HG03342 (cell line): ENCODE results near the gene CDCA7L.

ENCODE experiments used
- ATAC-seq: cut with Tn5 transposase; IDR thresholded peaks from one replicate; pipeline ENCODE4 v1.9.1; 2021; ENCODE audit warnings: mild to moderate bottlenecking, moderate library complexity; ENCODE audit not compliant: unreplicated experiment

Gene CDCA7L

GRCh38 chr7:21945454-21946221, at the start of gene CDCA7L:
CDCA7L (minus strand) TSS chr7:21945899; CDS start chr7:21945804, 95 bp downstream.
- peak; percentile 82 for ATAC-seq

GRCh38 chr7:21986096-21986495, 40.4 kb upstream of the CDCA7L start:
- ATAC-seq: no peak

- ATAC-seq: no peak
These were observed 38.3 kb upstream of the CDCA7L start for GRCh38 chr7:21984042-21984441.

- no peak for ATAC-seq
These were observed 37.4 kb upstream of the CDCA7L start for GRCh38 chr7:21983056-21983455.

- no peak for ATAC-seq
These were observed 35.8 kb upstream of the CDCA7L start for GRCh38 chr7:21981524-21981923.

- no peak for ATAC-seq
These were observed 35.3 kb upstream of the CDCA7L start for GRCh38 chr7:21980926-21981500.

- ATAC-seq: no peak
These were observed 26.7 kb upstream of the CDCA7L start for GRCh38 chr7:21972397-21972784.

- ATAC-seq: no peak
These were observed 26.2 kb upstream of the CDCA7L start for GRCh38 chr7:21971780-21972396.

GRCh38 chr7:21969822-21970221, 24.1 kb upstream of the CDCA7L start:
- ATAC-seq: no peak

GRCh38 chr7:21967598-21968003, 21.9 kb upstream of the CDCA7L start:
- ATAC-seq: no peak

GRCh38 chr7:21966271-21966670, 20.6 kb upstream of the CDCA7L start:
- ATAC-seq: peak; percentile 92

- no peak for ATAC-seq
These were observed 19.6 kb upstream of the CDCA7L start for GRCh38 chr7:21965291-21965690.

- no peak for ATAC-seq
These were observed 17.0 kb upstream of the CDCA7L start for GRCh38 chr7:21962677-21963076.

- ATAC-seq: no peak
These were observed 15.2 kb upstream of the CDCA7L start for GRCh38 chr7:21960922-21961321.

- ATAC-seq: no peak
These were observed 13.7 kb upstream of the CDCA7L start for GRCh38 chr7:21959387-21959776.

GRCh38 chr7:21953781-21954180, 8.1 kb upstream of the CDCA7L start:
- no peak for ATAC-seq

- ATAC-seq: no peak
These were observed 3.3 kb upstream of the CDCA7L start for GRCh38 chr7:21948887-21949540.

- no peak for ATAC-seq
These were observed 2.7 kb upstream of the CDCA7L start for GRCh38 chr7:21948364-21948763.

- ATAC-seq: no peak
These were observed 2.2 kb upstream of the CDCA7L start for GRCh38 chr7:21947946-21948345.

GRCh38 chr7:21947056-21947455, 1.4 kb upstream of the CDCA7L start:
- ATAC-seq: no peak

GRCh38 chr7:21946222-21946709, 567 bp upstream of the CDCA7L start:
- ATAC-seq: no peak
